Tongue (tissue), 2 donors: Measurements from ENCODE around the gene CRP. TPM values are rescaled to one million over a fixed set of nuclear protein-coding genes. Genes with fewer than 3 reads are reported as not detected.
"Not testable (repeated sequence)": the region's sequence is repeated elsewhere in the genome, so short reads cannot be mapped to it uniquely, and the experiment has no call there.

ENCODE experiments used
- DNase-seq: peaks from one replicate; pipeline ENCODE4 v3.0.0-alpha.2; 2015
- total RNA-seq: library from RNA; depleted of rRNA; stranded (reverse); fragments of >200 nt; gene quantifications from one replicate; pipeline ENCODE4 v1.2.3, GENCODE V29; 2014

Gene CRP
- total RNA-seq, 1 donor from 2014 or later = not detected

DNA sequence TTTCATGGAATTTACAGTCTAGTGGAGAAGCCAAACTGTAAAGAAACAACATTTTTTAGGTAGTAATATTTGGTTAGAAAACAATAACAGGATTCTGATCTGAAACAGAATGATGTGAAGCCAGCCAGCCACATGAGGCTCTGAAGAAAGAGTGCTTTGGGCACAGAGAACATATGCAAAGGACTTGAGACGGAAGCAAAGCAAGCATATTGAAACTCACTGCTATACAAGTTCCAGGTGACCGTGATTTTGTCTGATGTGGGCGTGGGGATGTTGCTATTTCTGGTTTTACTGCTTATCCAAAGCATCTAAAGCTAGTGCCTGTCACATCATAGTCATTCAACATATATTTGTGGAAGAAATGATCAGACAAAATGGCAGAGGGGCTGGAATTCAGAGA is 14.7 kb downstream of the CRP start:
- DNase-seq = no peak

DNA sequence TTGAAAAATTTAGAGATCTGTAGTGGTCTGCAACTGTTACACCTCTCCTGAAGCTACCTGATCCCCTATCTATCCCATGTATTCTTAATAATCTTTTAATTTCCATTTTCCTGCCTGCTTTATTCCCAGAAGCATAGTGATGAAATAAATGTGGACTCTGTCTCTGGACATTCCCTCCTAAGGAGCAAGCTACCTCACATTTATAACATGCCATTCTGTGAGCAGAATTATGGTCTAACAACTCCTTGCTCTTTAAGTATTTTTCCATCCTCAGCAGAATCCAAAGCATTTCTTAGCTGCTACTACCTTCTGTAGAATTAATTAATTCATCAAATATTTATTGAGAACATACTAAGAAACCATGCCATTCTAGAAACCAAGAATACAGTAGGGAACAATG is 15.1 kb downstream of the CRP start:
- DNase-seq = no peak

DNA sequence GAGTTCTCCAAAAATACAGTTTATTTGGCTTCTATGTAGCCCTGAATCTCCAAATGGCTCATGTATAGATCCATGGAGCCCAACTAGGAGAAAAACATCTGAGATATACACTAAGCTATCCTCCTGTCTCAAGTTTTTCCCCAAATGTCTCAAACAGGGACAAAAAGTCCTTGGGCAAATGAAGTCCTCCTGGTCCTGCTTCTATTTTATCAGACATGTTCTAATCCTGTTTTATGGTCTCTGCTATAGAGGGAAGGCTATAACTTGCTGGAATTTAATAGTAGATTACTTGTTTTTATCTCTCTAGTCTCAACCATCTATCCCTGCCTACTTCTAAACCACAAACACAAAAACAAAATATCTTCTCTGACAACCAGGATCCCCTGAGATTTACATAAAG is 26.9 kb downstream of the CRP start:
- DNase-seq = no peak

DNA sequence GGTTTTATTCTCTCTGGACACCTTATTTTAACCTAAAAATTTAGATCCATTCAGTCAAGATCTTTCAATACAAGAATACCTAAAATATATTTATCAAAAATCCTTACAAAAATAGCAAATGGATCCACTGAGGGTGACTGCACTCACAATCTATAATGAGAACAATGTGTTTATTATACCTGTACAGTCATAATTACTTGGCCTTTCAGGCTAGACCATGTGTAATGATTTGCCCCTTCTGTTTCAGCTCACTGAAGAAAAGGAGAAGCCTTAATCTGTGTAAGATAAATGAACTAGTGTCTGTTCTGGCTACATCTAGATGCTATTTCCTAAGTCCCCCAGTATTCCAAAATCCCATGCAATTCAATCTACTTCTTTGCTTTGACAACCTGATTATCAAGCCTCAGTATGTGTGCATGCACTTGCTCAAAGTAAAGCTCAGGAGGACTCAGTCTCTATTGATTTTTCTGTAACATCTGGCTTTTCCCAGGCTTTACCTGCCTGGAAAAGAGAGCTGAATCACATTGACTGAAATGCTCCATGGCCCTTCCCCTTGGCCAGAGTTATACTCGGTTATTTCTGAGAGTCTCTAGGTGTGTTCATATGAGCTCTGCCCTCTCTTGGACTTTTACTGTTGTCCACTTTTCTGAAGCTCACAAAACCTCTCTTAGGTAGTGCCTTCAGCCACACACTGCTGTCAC is 27.6 kb downstream of the CRP start:
- DNase-seq = no peak

DNA sequence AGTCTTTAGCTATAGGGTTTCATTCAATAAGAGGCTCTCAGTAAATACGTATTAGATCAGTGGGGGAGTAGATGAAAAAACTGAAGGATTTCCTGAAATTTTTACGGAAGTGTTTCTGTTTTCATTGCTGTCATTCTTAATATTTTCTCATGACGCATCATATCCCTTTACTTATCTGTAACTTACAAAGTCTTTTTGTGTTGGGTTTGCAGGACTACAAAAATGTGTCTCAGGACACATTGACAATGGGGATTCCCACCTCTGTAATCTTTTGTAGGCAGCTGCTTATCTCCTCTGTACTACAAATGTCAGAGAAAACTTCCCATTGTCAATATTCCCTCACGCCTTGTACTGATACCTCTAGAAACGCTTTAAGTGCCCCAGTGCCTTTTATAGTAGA is 35.5 kb downstream of the CRP start:
- no peak for DNase-seq

DNA sequence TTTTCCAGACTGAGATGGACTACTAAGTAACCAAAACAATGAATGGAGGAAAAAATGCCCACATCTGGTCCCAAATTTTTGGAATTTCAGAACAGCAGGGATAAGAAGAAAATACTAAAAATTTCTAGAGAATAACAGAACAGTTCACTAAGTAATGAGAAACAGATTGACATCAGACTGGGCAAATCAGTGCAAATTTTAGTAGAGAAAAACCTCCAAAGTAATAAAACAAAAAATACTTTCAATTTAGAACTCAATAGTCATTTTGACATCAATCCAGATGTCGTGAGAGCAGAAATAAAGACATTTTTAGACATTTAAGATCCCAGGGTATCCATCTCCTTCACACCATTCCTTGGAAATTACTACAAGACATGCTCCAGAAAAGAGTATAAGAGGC is 39.3 kb downstream of the CRP start:
- no peak for DNase-seq

DNA sequence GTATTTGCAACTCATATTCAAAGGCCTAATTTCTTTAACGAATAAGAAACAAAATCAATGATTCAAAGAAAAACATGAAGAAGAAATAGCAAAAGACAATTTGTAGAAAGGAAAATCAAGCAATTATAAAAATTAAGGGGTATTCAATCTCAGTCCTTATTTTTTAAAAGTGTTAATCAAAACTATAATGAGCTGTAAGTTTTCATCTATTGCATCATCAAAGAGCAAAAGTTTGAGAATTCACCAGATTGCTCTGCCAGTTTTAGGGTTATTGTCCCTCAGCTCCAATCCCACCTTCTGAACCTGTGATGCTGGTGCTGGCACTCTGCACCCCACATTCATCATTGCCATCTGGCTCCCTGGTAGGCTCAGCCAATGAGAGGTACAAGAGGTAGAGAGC is 42.0 kb downstream of the CRP start:
- not testable (repeated sequence) for DNase-seq

DNA sequence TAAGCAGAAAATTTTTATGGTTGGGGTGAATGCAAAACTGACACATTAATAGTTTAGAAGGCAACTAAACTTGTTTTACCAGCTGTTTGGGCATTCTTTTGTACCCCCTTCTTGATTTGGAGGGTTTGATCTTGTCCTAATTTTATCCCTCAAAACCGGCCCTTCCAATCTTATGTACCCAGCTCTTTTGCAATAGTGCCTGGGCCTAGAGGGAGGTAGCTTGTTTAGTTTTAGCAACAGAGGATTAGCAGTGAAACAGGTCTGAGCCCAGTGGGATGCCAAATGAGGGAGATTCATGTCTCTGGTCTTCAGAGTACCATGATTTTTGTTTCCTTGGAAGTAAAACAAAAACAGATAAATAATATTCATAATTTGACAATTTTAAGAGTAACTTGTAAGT is 45.1 kb downstream of the CRP start:
- DNase-seq = no peak

DNA sequence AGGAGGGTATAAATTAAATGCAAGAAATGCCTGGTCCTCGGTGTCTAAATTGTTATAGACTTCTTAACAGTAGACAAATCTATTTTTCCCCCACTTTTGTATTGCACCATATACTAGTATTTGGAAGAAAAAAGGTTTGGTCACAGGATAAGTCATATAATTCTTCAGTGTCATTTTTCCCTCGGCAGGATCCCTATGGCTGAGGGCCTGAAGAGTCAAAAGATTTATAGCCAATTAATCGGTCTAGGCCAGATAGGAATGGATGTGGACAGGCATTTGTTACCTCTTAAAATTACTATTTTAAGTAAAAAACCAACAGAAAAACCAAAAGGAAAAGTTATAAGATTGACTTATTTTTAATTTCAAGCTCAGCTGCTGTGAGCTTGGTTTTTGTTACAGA is 45.6 kb downstream of the CRP start:
- DNase-seq = no peak

DNA sequence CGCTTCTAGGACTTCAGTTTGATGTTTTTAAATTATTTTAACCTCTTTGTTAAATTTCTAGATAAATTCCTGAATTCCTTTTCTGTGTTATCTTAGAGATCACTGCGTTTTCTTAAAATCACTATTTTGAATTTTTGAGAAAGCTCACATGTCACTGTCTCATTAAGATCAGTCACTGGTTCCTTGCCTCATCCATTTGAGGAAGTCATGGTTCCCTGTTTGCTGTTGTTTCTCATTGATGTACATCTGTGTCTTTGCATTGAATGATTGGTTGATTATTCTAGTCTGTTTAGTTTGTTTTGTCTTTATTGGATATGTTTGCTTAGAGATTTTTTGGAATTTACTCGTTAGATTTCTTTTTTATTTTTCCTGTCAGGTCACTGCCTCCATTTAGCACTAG is 50.1 kb downstream of the CRP start:
- DNase-seq = no peak

DNA sequence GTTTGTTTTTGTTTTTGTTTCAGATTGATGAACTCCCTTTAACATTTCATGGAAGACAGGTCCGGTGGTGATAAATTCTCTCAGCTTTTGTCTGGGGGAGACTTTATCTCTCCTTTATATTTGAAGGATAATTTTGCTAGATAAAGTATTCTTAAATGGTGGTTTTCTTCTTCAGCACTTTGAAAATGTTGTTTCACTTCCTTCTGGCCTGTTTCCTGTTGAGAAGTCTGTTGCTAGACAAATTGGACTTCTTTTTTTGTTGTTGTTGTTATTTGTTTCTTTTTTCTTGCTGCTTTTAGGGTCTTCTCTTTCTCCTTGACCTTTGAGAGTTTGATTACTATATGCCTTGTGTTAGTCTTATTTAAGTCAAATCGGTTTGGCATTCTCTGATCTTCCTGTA is 50.8 kb downstream of the CRP start:
- DNase-seq = no peak

Other genes with a start within 250 kb of the CRP start
- not detected for gene OR10J5, start 178.6 kb downstream of the CRP start, total RNA-seq
- gene APCS, start 126.8 kb downstream of the CRP start, total RNA-seq = not detected
- gene DUSP23, start 66.4 kb upstream of the CRP start, total RNA-seq = 24.3 TPM
- not detected for gene FCRL6, start 87.8 kb upstream of the CRP start, total RNA-seq
- 0.92 TPM for gene SLAMF8, start 112.3 kb upstream of the CRP start, total RNA-seq
- not detected for gene VSIG8, start 148.1 kb upstream of the CRP start, total RNA-seq
- gene CFAP45, start 185.6 kb upstream of the CRP start, total RNA-seq = 0.10 TPM
- 238 TPM for gene TAGLN2, start 210.9 kb upstream of the CRP start, total RNA-seq
- gene IGSF9, start 231.0 kb upstream of the CRP start, total RNA-seq = 8.7 TPM
- gene SLAMF9, start 239.6 kb upstream of the CRP start, total RNA-seq = not detected